Medulla oblongata (tissue), 1 donor: ENCODE results near the gene ANK3.

Experiments used
- DNase-seq: peaks from one replicate; pipeline ENCODE4 v3.0.0-alpha.2; 2015; ENCODE audit errors: extremely low spot score

ANK3 gene

GRCh38 chr10:60032723-60033122 lies 357.0 kb downstream of the ANK3 start:
- peak; percentile 71 for DNase-seq

DNA sequence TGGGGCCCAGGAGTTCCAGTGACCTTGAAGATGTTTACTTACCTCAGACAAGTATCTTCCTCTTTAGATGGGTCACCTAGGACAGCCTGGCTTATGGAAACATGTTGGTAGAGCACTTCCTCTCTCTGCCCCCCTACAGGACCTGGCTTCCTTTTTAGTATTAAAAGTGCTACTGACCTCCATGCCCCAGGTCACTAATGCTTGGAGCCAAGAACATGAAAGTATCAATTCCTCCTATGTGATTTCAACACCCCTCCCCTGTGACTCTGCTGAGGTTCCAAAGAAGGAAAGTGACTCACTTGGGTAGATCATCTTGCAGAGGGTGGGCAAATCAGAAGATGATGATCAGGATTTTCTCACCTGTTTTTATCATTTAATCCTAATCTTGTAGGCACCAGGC lies 358.0 kb downstream of the ANK3 start:
- DNase-seq = peak; percentile 57

GRCh38 chr10:60031183-60031582 lies 358.5 kb downstream of the ANK3 start:
- no peak for DNase-seq

GRCh38 chr10:60029475-60029874 lies 360.2 kb downstream of the ANK3 start:
- no peak for DNase-seq

- DNase-seq = no peak
These were observed 361.6 kb downstream of the ANK3 start for GRCh38 chr10:60028081-60028480.

DNA sequence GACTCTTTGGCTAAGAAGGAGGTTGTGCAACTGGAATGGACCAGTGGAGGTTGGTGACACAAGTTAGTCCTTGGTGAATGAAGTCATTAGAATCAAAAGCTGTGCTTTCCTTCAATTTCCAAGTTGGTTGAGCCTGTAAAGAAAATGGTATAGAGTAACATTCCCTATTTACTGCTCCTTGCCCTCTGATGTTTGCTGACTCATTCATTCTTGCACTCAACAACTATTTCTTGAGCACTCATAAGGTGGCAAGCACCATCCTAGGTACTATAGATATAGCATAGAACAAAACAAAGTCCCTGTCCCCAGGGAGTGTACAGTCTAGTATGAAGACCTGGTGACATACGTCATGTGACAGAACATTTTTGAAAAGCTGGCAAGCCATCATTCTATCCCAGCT lies 364.4 kb downstream of the ANK3 start:
- DNase-seq = no peak

DNA sequence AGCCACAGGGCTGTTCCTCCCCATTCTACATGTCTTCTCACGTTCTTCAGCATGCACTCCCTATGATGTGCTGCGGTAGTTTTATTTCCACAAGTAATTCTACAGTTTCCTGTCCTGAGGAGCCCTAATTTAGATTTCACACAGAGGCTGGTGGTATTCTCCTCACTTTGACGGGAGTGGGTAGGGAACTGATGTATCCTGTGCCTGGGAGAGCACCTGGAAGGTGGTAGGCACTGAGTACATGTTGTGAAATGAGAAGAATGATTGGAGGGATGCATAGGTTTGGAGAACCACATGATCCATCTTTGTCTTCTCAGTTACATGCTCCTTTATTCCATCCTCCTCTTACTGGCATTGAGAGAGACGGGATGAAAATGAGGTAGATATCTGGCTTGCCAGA lies 365.2 kb downstream of the ANK3 start:
- no peak for DNase-seq

DNA sequence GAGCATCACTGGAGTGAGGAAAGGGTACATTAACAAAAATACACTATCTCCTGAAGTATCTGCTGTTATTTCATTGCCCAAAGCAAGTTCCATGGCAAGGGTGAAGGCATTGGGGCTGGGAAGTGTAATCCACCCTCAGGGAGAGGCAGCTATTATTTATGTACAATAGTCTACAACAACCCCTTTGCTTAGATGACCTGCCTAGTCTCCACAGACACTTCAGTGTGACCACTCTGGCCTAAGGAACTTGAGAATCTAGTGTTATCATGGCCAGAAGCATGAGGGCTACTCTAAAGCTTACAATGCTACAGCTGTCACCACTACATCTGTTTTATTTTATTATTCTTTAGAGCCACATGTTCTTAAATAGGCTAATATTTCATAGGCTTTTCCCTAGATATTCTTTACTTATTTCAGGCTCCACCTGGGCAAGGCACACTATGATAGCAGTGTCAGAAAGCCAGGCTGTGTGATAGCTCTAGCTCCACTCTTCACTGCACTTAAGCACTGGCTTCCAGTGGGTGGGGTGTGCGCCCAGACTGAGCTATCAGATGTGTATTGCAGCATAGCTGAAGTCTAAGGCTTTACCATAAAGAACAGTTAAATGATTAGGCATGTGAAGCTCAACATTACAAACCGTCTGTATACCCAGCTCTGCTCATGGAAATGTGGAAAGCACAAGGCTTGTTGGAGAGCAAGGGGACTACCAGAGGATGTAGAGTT lies 366.4 kb downstream of the ANK3 start:
- DNase-seq = no peak

- no peak for DNase-seq
These were observed 368.3 kb downstream of the ANK3 start for GRCh38 chr10:60021361-60021760.

- no peak for DNase-seq
These were observed 372.9 kb downstream of the ANK3 start for GRCh38 chr10:60016794-60017193.

DNA sequence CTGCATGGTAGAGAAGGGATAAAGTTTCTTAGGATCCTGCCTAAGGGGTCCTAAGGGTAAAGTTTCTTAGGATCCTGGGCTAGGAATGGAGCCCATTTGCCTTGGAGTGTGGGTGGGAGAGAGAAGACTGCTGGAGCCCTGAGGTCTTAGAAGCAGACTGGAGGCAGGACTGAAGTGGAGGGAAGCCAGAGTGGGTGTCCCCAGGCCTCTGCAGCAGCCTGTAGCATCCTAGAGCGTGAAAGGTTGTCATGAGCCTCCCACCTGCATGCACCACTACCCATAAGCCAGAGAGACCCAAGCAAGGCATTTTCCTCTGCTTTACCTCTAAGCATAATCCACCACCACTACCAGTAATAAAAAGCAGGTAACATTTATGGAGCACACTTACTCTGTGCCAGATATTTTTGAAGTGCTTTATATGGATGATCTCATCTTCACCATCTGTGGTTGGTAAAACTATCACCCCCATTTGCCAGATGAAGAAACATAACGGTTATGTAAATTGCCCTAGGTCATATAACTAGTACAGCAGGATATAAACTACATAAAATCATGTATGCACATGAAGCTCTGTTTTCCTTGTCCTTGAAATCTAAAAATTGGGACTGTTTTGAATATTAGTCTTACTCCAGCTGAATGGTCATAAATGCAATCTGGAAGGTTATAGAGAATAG lies 379.8 kb downstream of the ANK3 start:
- no peak for DNase-seq

DNA sequence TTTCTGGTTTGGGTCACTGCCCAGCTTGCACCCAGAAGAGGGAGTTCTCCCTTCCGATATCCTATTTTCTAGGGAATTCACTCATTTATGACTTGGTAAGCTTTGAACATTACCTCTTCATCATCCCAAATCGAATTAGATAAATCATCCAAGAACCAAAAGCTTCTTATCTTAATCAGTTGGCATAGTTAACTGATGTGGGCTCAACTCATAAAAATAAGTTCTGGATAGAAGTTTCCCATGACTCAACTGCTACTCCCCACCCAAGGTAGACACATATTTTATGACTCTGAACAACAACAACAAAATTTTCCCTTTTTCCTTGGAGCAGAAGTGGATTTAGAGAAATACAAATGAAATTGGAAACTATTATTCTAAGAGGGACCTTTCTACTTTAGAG lies 380.4 kb downstream of the ANK3 start:
- no peak for DNase-seq

DNA sequence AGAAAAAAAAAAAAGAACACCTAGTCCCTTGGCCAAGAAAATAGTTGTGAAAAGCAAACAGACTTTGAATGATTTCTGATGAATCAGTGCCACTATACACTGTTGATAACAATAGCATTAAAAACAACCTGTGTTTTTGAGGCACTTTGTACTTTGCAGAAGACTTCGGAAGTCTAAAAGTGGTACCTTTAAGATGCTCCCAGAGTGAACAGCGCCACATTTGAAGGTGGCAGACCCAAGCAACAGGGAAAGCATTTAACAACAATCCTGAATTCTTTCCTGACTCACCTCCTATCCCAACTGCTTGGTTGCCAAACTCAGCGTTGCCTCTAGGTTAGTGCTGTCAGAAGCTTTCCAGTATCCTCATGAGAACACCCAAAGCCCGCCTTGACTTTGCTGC lies 380.9 kb downstream of the ANK3 start:
- no peak for DNase-seq

- no peak for DNase-seq
These were observed 383.6 kb downstream of the ANK3 start for GRCh38 chr10:60006062-60006461.

- no peak for DNase-seq
These were observed 385.8 kb downstream of the ANK3 start for GRCh38 chr10:60003651-60004523.

GRCh38 chr10:60000747-60001146 lies 388.9 kb downstream of the ANK3 start:
- no peak for DNase-seq

- no peak for DNase-seq
These were observed 391.7 kb downstream of the ANK3 start for GRCh38 chr10:59997827-59998525.

- DNase-seq = no peak
These were observed 393.8 kb downstream of the ANK3 start for GRCh38 chr10:59995862-59996261.

DNA sequence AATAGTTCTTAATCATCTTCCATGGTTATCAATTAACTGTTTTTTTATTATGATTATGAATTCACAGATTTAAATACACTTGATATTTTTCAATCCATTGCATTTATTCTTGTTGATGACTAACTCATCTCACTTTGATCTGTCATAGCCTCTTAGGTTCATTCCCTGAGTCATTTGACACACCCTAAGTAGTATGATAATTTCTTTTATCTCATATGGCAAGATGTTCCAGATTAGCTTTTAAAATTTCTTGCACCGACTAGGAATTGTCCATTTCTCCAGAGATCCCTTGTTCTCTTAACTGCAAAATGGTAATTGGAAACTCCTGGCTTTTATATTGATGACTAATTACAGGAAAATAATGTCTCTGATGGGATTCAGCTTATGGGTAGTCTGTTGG lies 395.7 kb downstream of the ANK3 start:
- no peak for DNase-seq

DNA sequence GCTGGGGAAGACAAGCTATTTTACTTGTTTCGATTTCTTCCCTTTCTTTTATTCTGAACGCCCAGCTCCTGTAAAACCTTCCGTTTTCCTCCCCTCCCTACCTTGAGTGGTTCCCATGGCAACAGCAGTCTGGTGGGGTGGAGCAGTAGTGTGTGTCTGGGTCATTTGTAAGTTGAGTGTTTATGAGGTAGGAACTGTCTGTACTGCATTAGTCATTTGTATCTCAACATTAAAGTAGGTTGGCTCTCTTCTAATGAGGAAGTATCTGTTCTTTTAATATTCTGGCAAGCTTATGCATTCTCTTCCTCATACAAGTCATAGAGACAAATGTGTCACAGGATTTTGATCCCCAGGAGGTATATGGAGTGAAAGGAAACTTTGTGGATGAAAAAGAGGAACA lies 398.0 kb downstream of the ANK3 start:
- peak; percentile 18 for DNase-seq

- DNase-seq = no peak
These were observed 398.6 kb downstream of the ANK3 start for GRCh38 chr10:59991117-59991516.

GRCh38 chr10:59985639-59986038 lies 404.0 kb downstream of the ANK3 start:
- DNase-seq = no peak
